BLaER1 treated with 17β-estradiol and CSF1 and Interleukin-3, amounts not matched to agents 10 nM and 100 nM (cell line): ENCODE measurements around the gene KIAA0930.

Experiments used
- H3K27ac ChIP-seq, 11 experiments: shearing (Covaris generic); formaldehyde crosslinking; 2 replicates each; pipeline ENCODE4 v1.8.1; 2022
- H3K27me3 ChIP-seq, 11 experiments: shearing (Covaris generic); formaldehyde crosslinking; 2 replicates each; pipeline ENCODE4 v1.8.1; 2022
- H3K36me3 ChIP-seq, 11 experiments: shearing (Covaris generic); formaldehyde crosslinking; 2 replicates each; pipeline ENCODE4 v1.8.1; 2022
- H3K4me1 ChIP-seq, 10 experiments: shearing (Covaris generic); formaldehyde crosslinking; 2 replicates each; pipeline ENCODE4 v1.8.1; 2022
- H3K4me2 ChIP-seq, 11 experiments: shearing (Covaris generic); formaldehyde crosslinking; 2 replicates each; pipeline ENCODE4 v1.8.1; 2022
- H3K4me3 ChIP-seq, 10 experiments: shearing (Covaris generic); formaldehyde crosslinking; 2 replicates each; pipeline ENCODE4 v1.8.1; 2022
- H3K9ac ChIP-seq, 11 experiments: shearing (Covaris generic); formaldehyde crosslinking; 2 replicates each; pipeline ENCODE4 v1.8.1; 2022
- H3K9me3 ChIP-seq, 11 experiments: shearing (Covaris generic); formaldehyde crosslinking; replicated peaks in 1 of 11; 2 replicates each; pipeline ENCODE4 v1.8.1; 2022
- H4K20me1 ChIP-seq, 11 experiments: shearing (Covaris generic); formaldehyde crosslinking; 2 replicates each; pipeline ENCODE4 v1.8.1; 2022
- Cebpa-rat ChIP-seq, 11 experiments: shearing (Covaris generic); IDR thresholded peaks; 2 replicates each; pipeline ENCODE4 v1.8.1; 2022

Gene KIAA0930

DNA sequence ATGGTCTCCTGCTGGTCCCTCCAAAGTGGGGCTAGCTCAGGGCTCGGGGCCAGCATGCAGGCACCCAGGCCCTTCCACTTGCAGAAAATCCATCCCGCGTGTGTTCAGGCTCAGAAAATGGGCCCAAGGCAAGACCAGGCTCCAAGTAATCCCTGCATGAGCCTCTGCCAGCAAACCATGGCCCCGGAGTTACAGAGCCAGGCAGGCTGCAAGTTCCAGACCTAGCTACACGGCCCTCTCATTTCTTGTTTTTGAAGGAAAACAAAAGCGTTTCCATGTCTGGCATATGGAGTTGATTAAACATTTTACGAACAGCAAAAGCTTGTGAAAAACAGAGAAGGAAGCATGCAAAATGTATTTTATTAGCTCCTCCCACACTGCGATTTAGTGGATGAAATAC is 29.7 kb downstream of the KIAA0930 start:
- no peaks in the 10 kb centered on the region for H3K9me3 ChIP-seq
- no peaks in the 10 kb centered on the region for H3K27me3 ChIP-seq
- no peak overlapping the region; a peak in 1 of 22 replicates for H3K4me2 ChIP-seq
- no peak overlapping the region for H3K9ac ChIP-seq
- peaks cover 33 to 74% (median 67%) of the 10 kb centered on the region in 11 experiments for H3K36me3 ChIP-seq
- H3K4me3 ChIP-seq, result no peak overlapping the region
- peaks cover 25 to 66% (median 37%) of the 10 kb centered on the region in 10 experiments for H3K4me1 ChIP-seq
- no peak for TF ChIP-seq Cebpa-rat (IDR thresholded peaks at IDR 0.05)
- H4K20me1 ChIP-seq, result peaks cover 32 to 100% (median 86%) of the 10 kb centered on the region in 11 experiments; a peak in 20 of 22 replicates
- peak overlapping the region in 3 of 11 experiments; percentile 25 to 84 (median 46); a peak in 4 of 22 replicates for H3K27ac ChIP-seq

- Histone ChIP-seq H3K36me3 (peaks cover 35 to 76% (median 67%) of the 10 kb centered on the region in 11 experiments), H4K20me1 (peaks cover 32 to 100% (median 82%) of the 10 kb centered on the region in 11 experiments; a peak in 20 of 22 replicates), H3K9ac (no peak overlapping the region), H3K27ac (peak overlapping the region in 3 of 11 experiments; percentile 25 to 84 (median 46); a peak in 5 of 22 replicates), H3K9me3 (no peaks in the 10 kb centered on the region), H3K27me3 (no peaks in the 10 kb centered on the region), H3K4me1 (peaks cover 24 to 62% (median 34%) of the 10 kb centered on the region in 10 experiments), H3K4me2 (no peak overlapping the region; a peak in 1 of 22 replicates), H3K4me3 (no peak overlapping the region)
- no peak for TF ChIP-seq Cebpa-rat (IDR thresholded peaks at IDR 0.05)
These were observed 30.1 kb downstream of the KIAA0930 start for GRCh38 chr22:45210577-45210976.

GRCh38 chr22:45210174-45210573 is 30.5 kb downstream of the KIAA0930 start:
- 0 out of 22 replicates have a peak overlapping the region, but pooled peaks of 1 of the 11 experiments have one; percentile 8 for H3K9ac ChIP-seq
- peak overlapping the region in 1 of 11 experiments; percentile 24; a peak in 2 of 22 replicates for H3K4me2 ChIP-seq
- H3K9me3 ChIP-seq, result no peaks in the 10 kb centered on the region
- H3K27me3 ChIP-seq, result no peaks in the 10 kb centered on the region
- no peak overlapping the region for H3K4me3 ChIP-seq
- TF ChIP-seq Cebpa-rat (IDR thresholded peaks at IDR 0.05), result no peak
- H3K36me3 ChIP-seq, result peaks cover 38 to 78% (median 70%) of the 10 kb centered on the region in 11 experiments
- peaks cover 35 to 98% (median 81%) of the 10 kb centered on the region in 11 experiments; a peak in 20 of 22 replicates for H4K20me1 ChIP-seq
- peaks cover 24 to 58% (median 32%) of the 10 kb centered on the region in 10 experiments for H3K4me1 ChIP-seq
- peak overlapping the region in 3 of 11 experiments; percentile 25 to 84 (median 46); a peak in 5 of 22 replicates for H3K27ac ChIP-seq

DNA sequence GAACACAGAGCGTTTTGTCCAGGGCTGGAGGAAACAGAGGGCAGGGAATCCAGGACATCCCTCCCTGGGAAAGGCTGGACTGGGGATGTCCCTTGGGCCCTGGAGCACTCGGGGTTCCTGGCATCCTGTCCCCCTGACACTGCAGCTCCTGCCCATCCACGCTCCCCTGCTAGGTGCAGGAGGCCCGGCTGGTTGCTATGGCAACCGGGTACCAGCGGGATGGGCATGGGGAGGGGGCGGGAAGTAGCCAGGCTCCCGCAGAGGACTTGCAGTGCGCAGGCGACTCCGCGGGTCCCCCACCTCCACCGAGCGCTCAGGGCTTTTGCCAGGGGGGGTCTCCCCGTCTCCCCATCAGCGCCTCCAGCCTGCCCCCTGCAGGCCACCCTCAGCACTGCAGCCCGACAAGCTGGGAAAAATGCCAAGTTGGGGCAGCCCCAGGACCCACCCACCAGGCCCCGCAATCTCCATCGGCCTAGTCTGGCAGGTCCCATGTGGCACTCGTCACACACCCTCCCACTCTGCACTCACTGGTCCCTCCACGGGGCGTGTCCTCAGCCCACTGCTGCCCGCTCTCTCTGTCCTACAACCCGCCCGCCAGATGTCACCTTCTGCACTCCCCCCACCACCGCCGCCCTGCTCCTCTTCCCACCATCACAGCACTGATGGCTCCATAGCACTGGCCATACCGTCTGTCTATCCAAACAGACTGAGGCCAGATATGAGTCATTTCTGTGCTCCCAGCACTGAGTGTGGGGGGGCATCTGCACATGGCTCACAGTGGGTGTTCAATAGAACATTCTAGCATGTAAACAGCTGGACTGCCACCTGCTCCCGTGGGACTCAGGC is 31.5 kb downstream of the KIAA0930 start:
- Histone ChIP-seq H3K4me2 (peak overlapping the region in 1 of 11 experiments; percentile 24; a peak in 2 of 22 replicates), H3K4me1 (peaks cover 17 to 52% (median 24%) of the 10 kb centered on the region in 10 experiments), H3K36me3 (peaks cover 43 to 84% (median 74%) of the 10 kb centered on the region in 11 experiments), H4K20me1 (peaks cover 42 to 98% (median 81%) of the 10 kb centered on the region in 11 experiments; a peak in 20 of 22 replicates), H3K9ac (0 out of 22 replicates have a peak overlapping the region, but pooled peaks of 2 of the 11 experiments have one; percentile 2 to 8), H3K9me3 (no peaks in the 10 kb centered on the region), H3K27me3 (no peaks in the 10 kb centered on the region), H3K4me3 (no peak overlapping the region), H3K27ac (peak overlapping the region in 4 of 11 experiments; percentile 20 to 46 (median 27); a peak in 2 of 22 replicates)
- no peak for TF ChIP-seq Cebpa-rat (IDR thresholded peaks at IDR 0.05)

DNA sequence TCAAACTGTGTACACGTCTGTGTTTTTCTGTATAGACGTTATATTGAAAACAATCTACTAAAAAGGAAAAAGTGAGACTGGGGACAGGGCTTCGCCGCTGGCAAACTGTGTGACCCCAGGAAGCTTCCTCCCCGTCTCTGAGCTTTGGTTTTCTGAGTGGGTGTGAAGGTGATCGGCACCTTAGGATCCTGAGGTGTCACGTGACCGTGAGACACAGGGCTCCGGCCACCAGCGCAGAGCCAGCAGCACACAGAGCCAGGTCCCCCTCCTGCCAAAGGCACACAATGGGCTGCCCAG is 32.0 kb downstream of the KIAA0930 start:
- Histone ChIP-seq H3K4me1 (peaks cover 15 to 52% (median 21%) of the 10 kb centered on the region in 10 experiments), H3K36me3 (peaks cover 49 to 90% (median 80%) of the 10 kb centered on the region in 11 experiments), H3K4me3 (no peak overlapping the region), H3K4me2 (no peak overlapping the region), H4K20me1 (peaks cover 40 to 98% (median 82%) of the 10 kb centered on the region in 11 experiments; a peak in 21 of 22 replicates), H3K9me3 (no peaks in the 10 kb centered on the region), H3K27me3 (no peaks in the 10 kb centered on the region), H3K9ac (no peak overlapping the region), H3K27ac (no peak overlapping the region)
- no peak for TF ChIP-seq Cebpa-rat (IDR thresholded peaks at IDR 0.05)

- no peaks in the 10 kb centered on the region for H3K27me3 ChIP-seq
- H3K9me3 ChIP-seq, result no peaks in the 10 kb centered on the region
- no peak overlapping the region for H3K27ac ChIP-seq
- H3K4me2 ChIP-seq, result no peak overlapping the region
- no peak for TF ChIP-seq Cebpa-rat (IDR thresholded peaks at IDR 0.05)
- H3K9ac ChIP-seq, result no peak overlapping the region
- peaks cover 54 to 95% (median 85%) of the 10 kb centered on the region in 11 experiments for H3K36me3 ChIP-seq
- H4K20me1 ChIP-seq, result peaks cover 40 to 98% (median 82%) of the 10 kb centered on the region in 11 experiments; a peak in 21 of 22 replicates
- no peak overlapping the region for H3K4me3 ChIP-seq
- H3K4me1 ChIP-seq, result peaks cover 15 to 52% (median 21%) of the 10 kb centered on the region in 10 experiments
These were observed 32.6 kb downstream of the KIAA0930 start for GRCh38 chr22:45207981-45208664.

DNA sequence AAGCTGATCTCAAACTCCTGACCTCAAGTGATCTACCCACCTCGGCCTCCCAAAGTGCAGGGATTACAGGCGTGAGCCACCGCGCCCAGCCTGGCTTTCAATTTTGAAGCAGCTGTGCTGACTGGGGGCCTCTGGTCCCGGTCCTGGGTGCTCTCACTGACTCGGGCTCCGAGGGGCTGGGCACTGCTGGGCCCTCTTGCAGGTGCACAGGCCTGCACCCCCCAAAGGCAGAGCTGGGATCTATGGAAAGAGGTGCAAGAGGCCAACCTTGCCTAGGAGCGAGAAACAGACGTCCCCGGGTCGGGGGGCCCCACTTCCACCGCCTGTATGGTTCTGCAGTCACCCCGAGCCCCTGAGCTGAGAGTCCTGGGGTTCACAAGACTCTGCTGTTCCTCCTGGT is 33.2 kb downstream of the KIAA0930 start:
- no peaks in the 10 kb centered on the region for H3K27me3 ChIP-seq
- TF ChIP-seq Cebpa-rat (IDR thresholded peaks at IDR 0.05), result no peak
- no peak overlapping the region for H3K4me3 ChIP-seq
- H3K4me1 ChIP-seq, result peaks cover 15 to 52% (median 22%) of the 10 kb centered on the region in 10 experiments
- no peak overlapping the region for H3K4me2 ChIP-seq
- H3K9ac ChIP-seq, result no peak overlapping the region
- peaks cover 40 to 98% (median 82%) of the 10 kb centered on the region in 11 experiments for H4K20me1 ChIP-seq
- H3K36me3 ChIP-seq, result peaks cover 60 to 98% (median 91%) of the 10 kb centered on the region in 11 experiments
- no peaks in the 10 kb centered on the region for H3K9me3 ChIP-seq
- H3K27ac ChIP-seq, result no peak overlapping the region

GRCh38 chr22:45206233-45206632 is 34.5 kb downstream of the KIAA0930 start:
- no peaks in the 10 kb centered on the region for H3K9me3 ChIP-seq
- peaks cover 61 to 100% (median 91%) of the 10 kb centered on the region in 11 experiments for H3K36me3 ChIP-seq
- H3K9ac ChIP-seq, result no peak overlapping the region
- peaks cover 26 to 52% (median 32%) of the 10 kb centered on the region in 10 experiments for H3K4me1 ChIP-seq
- H3K27ac ChIP-seq, result no peak overlapping the region
- H3K4me3 ChIP-seq, result no peak overlapping the region
- no peak for TF ChIP-seq Cebpa-rat (IDR thresholded peaks at IDR 0.05)
- no peaks in the 10 kb centered on the region for H3K27me3 ChIP-seq
- H4K20me1 ChIP-seq, result peaks cover 40 to 98% (median 78%) of the 10 kb centered on the region in 11 experiments
- no peak overlapping the region for H3K4me2 ChIP-seq
